Measurements from ENCODE around the gene SSUH2. TPM values are rescaled to one million over a fixed set of nuclear protein-coding genes. Genes with fewer than 3 reads are reported as not detected.

The SSUH2 gene
- total RNA-seq, 3 donors from 2014 or later, result 3.7 to 5.3 (median 4.5) TPM

- H3K4me3 ChIP-seq, result no peak overlapping the region
- H3K36me3 ChIP-seq (ENCODE audit: low read depth), result no peaks in the 10 kb centered on the region
- DNase-seq (no peak), ATAC-seq (no peak)
- H3K4me1 ChIP-seq (ENCODE audit: low read depth), result no peaks in the 10 kb centered on the region
- no peaks in the 10 kb centered on the region for H3K9me3 ChIP-seq
- TF ChIP-seq CTCF (IDR thresholded peaks at IDR 0.05), result no peak
- intact Hi-C loops (cut with DNase I, micrococcal nuclease), result no loop called here
These were observed 2.6 kb downstream of the SSUH2 start for GRCh38 chr3:8642001-8642400.

- H3K4me1 ChIP-seq (ENCODE audit: low read depth), result no peaks in the 10 kb centered on the region
- intact Hi-C loops (cut with DNase I, micrococcal nuclease), result no loop called here
- H3K9me3 ChIP-seq, result no peaks in the 10 kb centered on the region
- no peak for TF ChIP-seq CTCF (IDR thresholded peaks at IDR 0.05)
- no peaks in the 10 kb centered on the region for H3K36me3 ChIP-seq (ENCODE audit: low read depth)
- DNase-seq (no peak), ATAC-seq (no peak)
- H3K4me3 ChIP-seq, result no peak overlapping the region
These were observed 3.1 kb downstream of the SSUH2 start for GRCh38 chr3:8641472-8641871.

GRCh38 chr3:8640223-8640622 lies 4.4 kb downstream of the SSUH2 start:
- Histone ChIP-seq H3K9me3 (no peaks in the 10 kb centered on the region), H3K4me3 (no peak overlapping the region), H3K36me3 (ENCODE audit: low read depth) (no peaks in the 10 kb centered on the region), H3K4me1 (ENCODE audit: low read depth) (no peaks in the 10 kb centered on the region)
- intact Hi-C loops (cut with DNase I, micrococcal nuclease), result no loop called here
- no peak for TF ChIP-seq CTCF (IDR thresholded peaks at IDR 0.05)
- DNase-seq (no peak), ATAC-seq (no peak)

GRCh38 chr3:8639659-8640000 lies 5.0 kb downstream of the SSUH2 start:
- no peak for TF ChIP-seq CTCF (IDR thresholded peaks at IDR 0.05)
- ATAC-seq (no peak), DNase-seq (no peak)
- no peaks in the 10 kb centered on the region for H3K4me1 ChIP-seq (ENCODE audit: low read depth)
- H3K4me3 ChIP-seq, result no peak overlapping the region
- no peaks in the 10 kb centered on the region for H3K36me3 ChIP-seq (ENCODE audit: low read depth)
- H3K9me3 ChIP-seq, result no peaks in the 10 kb centered on the region
- intact Hi-C loops (cut with DNase I, micrococcal nuclease), result no loop called here

GRCh38 chr3:8638994-8639658 lies 5.5 kb downstream of the SSUH2 start:
- TF ChIP-seq CTCF (IDR thresholded peaks at IDR 0.05), result no peak
- H3K4me3 ChIP-seq, result no peak overlapping the region
- no peak for DNase-seq
- intact Hi-C loops (cut with DNase I, micrococcal nuclease), result no loop called here
- H3K4me1 ChIP-seq (ENCODE audit: low read depth), result no peaks in the 10 kb centered on the region
- ATAC-seq, result no peak
- no peaks in the 10 kb centered on the region for H3K36me3 ChIP-seq (ENCODE audit: low read depth)
- H3K9me3 ChIP-seq, result no peaks in the 10 kb centered on the region

- H3K36me3 ChIP-seq (ENCODE audit: low read depth), result no peaks in the 10 kb centered on the region
- intact Hi-C loops (cut with DNase I, micrococcal nuclease), result no loop called here
- no peak overlapping the region for H3K4me3 ChIP-seq
- H3K9me3 ChIP-seq, result no peaks in the 10 kb centered on the region
- DNase-seq (no peak), ATAC-seq (no peak)
- no peaks in the 10 kb centered on the region for H3K4me1 ChIP-seq (ENCODE audit: low read depth)
- no peak for TF ChIP-seq CTCF (IDR thresholded peaks at IDR 0.05)
These were observed 7.2 kb downstream of the SSUH2 start for GRCh38 chr3:8637348-8637747.

Measured in mucosa of descending colon (tissue), 3 donors.